CD4-positive, alpha-beta T cell treated with Interleukin-15 for 4 hours (primary cell): Measurements from ENCODE around the gene KDM1B.
"Not testable (repeated sequence)": the region's sequence is repeated elsewhere in the genome, so short reads cannot be mapped to it uniquely, and the experiment has no call there.

ENCODE experiments used
- DNase-seq: peaks from one replicate; pipeline ENCODE4 v3.0.0-alpha.2; 2020; ENCODE audit warnings: low spot score

The KDM1B gene

GRCh38 chr6:18189196-18189595 is 34.0 kb downstream of the KDM1B start:
- no peak for DNase-seq

- DNase-seq: no peak
Observed at GRCh38 chr6:18192026-18192425, 36.8 kb downstream of the KDM1B start.

- DNase-seq: no peak
Observed at GRCh38 chr6:18203786-18204185, 48.6 kb downstream of the KDM1B start.

- DNase-seq: no peak
Observed at GRCh38 chr6:18204691-18205090, 49.5 kb downstream of the KDM1B start.

GRCh38 chr6:18206591-18206990 is 51.4 kb downstream of the KDM1B start:
- no peak for DNase-seq

GRCh38 chr6:18207438-18207837 is 52.2 kb downstream of the KDM1B start:
- no peak for DNase-seq

GRCh38 chr6:18207949-18208348 is 52.7 kb downstream of the KDM1B start:
- DNase-seq: no peak

GRCh38 chr6:18208778-18209177 is 53.6 kb downstream of the KDM1B start:
- DNase-seq: not testable (repeated sequence)

GRCh38 chr6:18209539-18210197 is 54.4 kb downstream of the KDM1B start:
- DNase-seq: no peak

- no peak for DNase-seq
Observed at GRCh38 chr6:18210707-18211106, 55.5 kb downstream of the KDM1B start.

GRCh38 chr6:18211338-18211737 is 56.1 kb downstream of the KDM1B start:
- no peak for DNase-seq

- DNase-seq: no peak
Observed at GRCh38 chr6:18212231-18212630, 57.0 kb downstream of the KDM1B start.

- no peak for DNase-seq
Observed at GRCh38 chr6:18213439-18213838, 58.2 kb downstream of the KDM1B start.

GRCh38 chr6:18214003-18214402 is 58.8 kb downstream of the KDM1B start:
- no peak for DNase-seq

- no peak for DNase-seq
Observed at GRCh38 chr6:18215436-18215835, 60.2 kb downstream of the KDM1B start.

GRCh38 chr6:18216411-18216810 is 61.2 kb downstream of the KDM1B start:
- DNase-seq: no peak

GRCh38 chr6:18218233-18218632 is 63.0 kb downstream of the KDM1B start:
- DNase-seq: no peak

- DNase-seq: no peak
Observed at GRCh38 chr6:18219591-18219990, 64.4 kb downstream of the KDM1B start.

- DNase-seq: no peak
Observed at GRCh38 chr6:18221288-18221615, 66.0 kb downstream of the KDM1B start.

- DNase-seq: not testable (repeated sequence)
Observed at GRCh38 chr6:18226451-18227105, 71.4 kb downstream of the KDM1B start.

GRCh38 chr6:18227166-18227565 is 71.9 kb downstream of the KDM1B start:
- not testable (repeated sequence) for DNase-seq

- not testable (repeated sequence) for DNase-seq
Observed at GRCh38 chr6:18228590-18228989, 73.4 kb downstream of the KDM1B start.

GRCh38 chr6:18231856-18232255 is 76.6 kb downstream of the KDM1B start:
- DNase-seq: not testable (repeated sequence)

- not testable (repeated sequence) for DNase-seq
Observed at GRCh38 chr6:18233770-18234169, 78.5 kb downstream of the KDM1B start.
